B cell (primary cell): ENCODE results near the gene IL1RAP. TPM values are rescaled to one million over a fixed set of nuclear protein-coding genes. Genes with fewer than 3 reads are reported as not detected.

ENCODE experiments used
- ATAC-seq: fragments of 200-7000 bp; cut with Tn5 transposase; one replicate; pipeline ENCODE4 v1.10.0; 2021; ENCODE audit warnings: low read depth, mild to moderate bottlenecking, moderate number of reproducible peaks, moderate library complexity
- CTCF ChIA-PET: fragments of 350-600 bp; sonication (Branson Sonifier 250); formaldehyde crosslinking; loops from one replicate; lab custom pipeline; 2021; ENCODE audit warnings: antibody characterized with exemption, inconsistent platforms; lab: Charles Lee
- POLR2A ChIA-PET: fragments of 350-600 bp; sonication (Branson Sonifier 250); formaldehyde crosslinking; loops from one replicate; lab custom pipeline; 2021; ENCODE audit warnings: antibody characterized with exemption; lab: Charles Lee
- DNase-seq: peaks from one replicate; pipeline ENCODE4 v3.0.0; 2013
- H2AFZ ChIP-seq: 2 replicates; pipeline ENCODE4 v1.6.1; 2012; ENCODE audit warnings: mild to moderate bottlenecking, low read depth, low read length; ENCODE audit not compliant: insufficient read depth, poor library complexity, severe bottlenecking
- H3K27ac ChIP-seq, 2 donors: 1 replicate in 1 of 2; 2 replicates in 1 of 2; pipeline ENCODE4 v1.5.1; 2012 to 2013; ENCODE audit warnings: low read length in 2 of 2, mild to moderate bottlenecking in 2 of 2, moderate library complexity in 1 of 2
- H3K27me3 ChIP-seq, 4 experiments: fragments of 200-600 bp in 1 of 4; sonication (generic) in 1 of 4; replicated peaks in 1 of 4; 1 replicate in 2 of 4; 2 replicates in 2 of 4; pipeline versions ENCODE4 v1.6.1 to v1.7.0; 2013 to 2016; ENCODE audit warnings: low read length in 3 of 4, mild to moderate bottlenecking in 2 of 4, mixed read lengths in 1 of 4, moderate library complexity in 1 of 4; ENCODE audit not compliant: insufficient read depth in 4 of 4, control insufficient read depth in 3 of 4; ENCODE audit errors: control extremely low read depth in 1 of 4
- H3K36me3 ChIP-seq, 2 experiments: replicated peaks in 1 of 2; 1 replicate in 1 of 2; 2 replicates in 1 of 2; pipeline versions ENCODE4 v1.6.1 to v1.7.1; 2013; ENCODE audit warnings: low read length in 1 of 2; ENCODE audit not compliant: insufficient read depth in 2 of 2, control insufficient read depth in 1 of 2; ENCODE audit errors: control extremely low read depth in 1 of 2, extremely low read depth in 1 of 2
- H3K4me1 ChIP-seq, 2 donors: fragments of 200-600 bp in 1 of 2; sonication (generic) in 1 of 2; 1 replicate in 1 of 2; 2 replicates in 1 of 2; pipeline versions ENCODE4 v1.5.1 to v1.6.1; 2013 to 2017; ENCODE audit warnings: low read length in 2 of 2; ENCODE audit not compliant: control insufficient read depth in 2 of 2, insufficient read depth in 2 of 2
- H3K4me2 ChIP-seq: replicated peaks from 2 replicates; pipeline ENCODE3; 2012; ENCODE audit warnings: mild to moderate bottlenecking, low read depth, low read length; ENCODE audit not compliant: poor library complexity, severe bottlenecking
- H3K4me3 ChIP-seq, 5 experiments: fragments of 200-600 bp in 1 of 5; sonication (generic) in 1 of 5; 1 replicate in 3 of 5; 2 replicates in 2 of 5; pipeline versions ENCODE4 v1.5.1 to v1.7.0; 2011 to 2016; ENCODE audit warnings: low read length in 4 of 5, mild to moderate bottlenecking in 4 of 5, low read depth in 2 of 5, control low read depth in 1 of 5, moderate library complexity in 1 of 5; ENCODE audit not compliant: insufficient read depth in 1 of 5; ENCODE audit errors: control extremely low read depth in 1 of 5, extremely low read depth in 1 of 5
- H3K79me2 ChIP-seq: fragments of 200-600 bp; sonication (generic); one replicate; pipeline ENCODE4 v1.6.0; 2016; ENCODE audit warnings: low read length; ENCODE audit not compliant: control insufficient read depth, insufficient read depth
- H3K9ac ChIP-seq: fragments of 200-600 bp; sonication (generic); 2 replicates; pipeline ENCODE4 v1.6.1; 2017; ENCODE audit warnings: mild to moderate bottlenecking, low read length, moderate library complexity
- H3K9me3 ChIP-seq, 3 donors: one replicate each; pipeline versions ENCODE4 v1.6.1 to v1.7.1; 2013; ENCODE audit warnings: low read length in 2 of 3; ENCODE audit not compliant: control insufficient read depth in 2 of 3, insufficient read depth in 1 of 3; ENCODE audit errors: control extremely low read depth in 1 of 3
- H4K20me1 ChIP-seq: 2 replicates; pipeline ENCODE4 v1.6.0; 2012; ENCODE audit warnings: mild to moderate bottlenecking, low read length; ENCODE audit not compliant: insufficient read depth, control insufficient read depth, poor library complexity, severe bottlenecking
- H3K27ac Mint-ChIP-seq: one replicate; pipeline ENCODE4 v1.8.0; 2021; ENCODE audit warnings: mixed read lengths
- H3K27me3 Mint-ChIP-seq: one replicate; pipeline ENCODE4 v1.8.0; 2021; ENCODE audit warnings: mixed read lengths
- H3K4me1 Mint-ChIP-seq: one replicate; pipeline ENCODE4 v1.8.0; 2021; ENCODE audit warnings: mixed read lengths
- H3K4me3 Mint-ChIP-seq: one replicate; pipeline ENCODE4 v1.8.0; 2021; ENCODE audit warnings: mixed read lengths
- H3K9me3 Mint-ChIP-seq: one replicate; pipeline ENCODE4 v1.8.0; 2022; ENCODE audit warnings: mixed read lengths; ENCODE audit not compliant: insufficient read depth
- CTCF ChIP-seq: fragments of 200-600 bp; IDR thresholded peaks from one replicate; pipeline ENCODE4 v1.8.0; 2022; ENCODE audit warnings: antibody characterized with exemption, mild to moderate bottlenecking
- EZH2 ChIP-seq: IDR thresholded peaks from 2 replicates; pipeline ENCODE4 v1.6.1; 2012; ENCODE audit warnings: borderline replicate concordance, low read depth, mild to moderate bottlenecking, moderate library complexity, low read length; ENCODE audit not compliant: insufficient read depth, poor library complexity, severe bottlenecking
- WGBS: methylation state at CpG from one replicate; pipeline ENCODE4 v1.1.5; 2013; ENCODE audit warnings: missing lambda C conversion rate; ENCODE audit not compliant: insufficient coverage; 5-methylcytosine and 5-hydroxymethylcytosine counted together
- intact Hi-C: fragments of 100-400 bp; cut with micrococcal nuclease; formaldehyde crosslinking; loops from one replicate; pipeline ENCODE4 v1.10.0; 2022
- polyA plus RNA-seq: library from polyadenylated mRNA; depleted of rRNA; stranded (reverse); fragments of >200 nt; gene quantifications from 2 replicates; pipeline ENCODE4 v1.2.3, GENCODE V29; 2012
- total RNA-seq, 2 donors: library from RNA; stranded (reverse); fragments of 120-200 nt in 1 of 2; gene quantifications; 1 replicate in 1 of 2; 2 replicates in 1 of 2; pipeline versions ENCODE4 v1.2.3 to v1.2.4, GENCODE V29; 2013 to 2022

The IL1RAP gene
- total and polyA plus RNA-seq, 2 donors (not counting 1 experiment from before 2014, with no cell fraction given) = 2.3 to 11.5 TPM

GRCh38 chr3:190519886-190520285 is 6.0 kb downstream of the IL1RAP start:
- Mint-ChIP-seq H3K27ac (no peak overlapping the region), H3K4me1 (peaks cover 12% of the 10 kb centered on the region), H3K27me3 (no peaks in the 10 kb centered on the region), H3K9me3 (no peaks in the 10 kb centered on the region), H3K4me3 (no peak overlapping the region)
- no CpG with 5 or more reads among the region's 1 CpG for WGBS
- no peak overlapping the region for H3K27ac ChIP-seq
- no peaks in the 10 kb centered on the region for H3K36me3 ChIP-seq
- peaks cover 2 to 4% of the 10 kb centered on the region in 2 donors for H3K4me1 ChIP-seq
- no peak overlapping the region for H3K4me2 ChIP-seq
- no peaks in the 10 kb centered on the region for H3K27me3 ChIP-seq
- DNase-seq (no peak), ATAC-seq (no peak)
- no peaks in the 10 kb centered on the region for H4K20me1 ChIP-seq
- ChIA-PET CTCF (no interaction called here), POLR2A (no interaction called here)
- H3K9ac ChIP-seq = no peak overlapping the region
- intact Hi-C loops = no loop called here
- no peaks in the 10 kb centered on the region for H3K79me2 ChIP-seq
- no peak overlapping the region for H2AFZ ChIP-seq
- H3K4me3 ChIP-seq = no peak overlapping the region
- TF ChIP-seq EZH2 (no peak), CTCF (no peak)
- H3K9me3 ChIP-seq = no peaks in the 10 kb centered on the region

GRCh38 chr3:190521998-190522397 is 8.1 kb downstream of the IL1RAP start:
- H3K27me3 ChIP-seq = no peaks in the 10 kb centered on the region
- TF ChIP-seq EZH2 (no peak), CTCF (no peak)

More at GRCh38 chr3:190521998-190522397, 8.1 kb downstream of the IL1RAP start:
- Histone ChIP-seq H3K36me3 (no peaks in the 10 kb centered on the region), H2AFZ (no peak overlapping the region), H4K20me1 (no peaks in the 10 kb centered on the region), H3K79me2 (no peaks in the 10 kb centered on the region), H3K9ac (no peak overlapping the region), H3K27ac (no peak overlapping the region), H3K4me3 (no peak overlapping the region), H3K4me2 (no peak overlapping the region), H3K9me3 (no peaks in the 10 kb centered on the region), H3K4me1 (no peaks in the 10 kb centered on the region)
- intact Hi-C loops = no loop called here
- CTCF ChIA-PET = no interaction called here
- Mint-ChIP-seq H3K27me3 (no peaks in the 10 kb centered on the region), H3K4me1 (no peaks in the 10 kb centered on the region), H3K4me3 (no peak overlapping the region), H3K27ac (no peak overlapping the region), H3K9me3 (no peaks in the 10 kb centered on the region)
- POLR2A ChIA-PET = no interaction called here
- no peak for DNase-seq
- ATAC-seq = no peak
- no CpG with 5 or more reads among the region's 3 CpGs for WGBS
